HepG2 (cell line): ENCODE data around the gene NAA38. TPM values are rescaled to one million over a fixed set of nuclear protein-coding genes. Genes with fewer than 3 reads are reported as not detected.

Experiments
- GABPB1 ChIP-seq: IDR thresholded peaks from 2 replicates; pipeline ENCODE4 v1.6.1; 2016; ENCODE audit warnings: mild to moderate bottlenecking, missing genetic modification reagents, moderate library complexity, missing compliant biosample characterization
- GATAD1 ChIP-seq: IDR thresholded peaks from 2 replicates; pipeline ENCODE4 v1.6.1; 2016; ENCODE audit warnings: missing genetic modification reagents, missing compliant biosample characterization
- ISL2 ChIP-seq: sonication (generic); formaldehyde crosslinking; IDR thresholded peaks from 2 replicates; pipeline ENCODE4 v1.5.0; 2020; ENCODE audit warnings: missing genetic modification reagents
- KDM2A ChIP-seq: sonication (generic); formaldehyde crosslinking; IDR thresholded peaks from 2 replicates; pipeline ENCODE4 v1.4.0; 2020; ENCODE audit warnings: low read depth, missing genetic modification reagents, borderline replicate concordance
- KDM5B ChIP-seq: sonication (generic); formaldehyde crosslinking; IDR thresholded peaks from 2 replicates; pipeline ENCODE4 v1.4.0; 2020; ENCODE audit warnings: missing genetic modification reagents, mild to moderate bottlenecking, borderline replicate concordance
- MED1 ChIP-seq: sonication (generic); formaldehyde crosslinking; IDR thresholded peaks from 2 replicates; pipeline ENCODE4 v1.4.0; 2020; ENCODE audit warnings: missing genetic modification reagents
- MED13 ChIP-seq: sonication (generic); formaldehyde crosslinking; IDR thresholded peaks from 2 replicates; pipeline ENCODE4 v1.5.0; 2020; ENCODE audit warnings: missing genetic modification reagents
- MYC ChIP-seq: sonication (generic); formaldehyde crosslinking; IDR thresholded peaks from 2 replicates; pipeline ENCODE4 v1.9.0; 2021; ENCODE audit warnings: missing genetic modification reagents, borderline replicate concordance
- NR2C2 ChIP-seq: sonication (generic); formaldehyde crosslinking; IDR thresholded peaks from 2 replicates; pipeline ENCODE4 v1.4.0; 2020; ENCODE audit warnings: missing genetic modification reagents, mild to moderate bottlenecking, moderate library complexity, borderline replicate concordance
- POLR2AphosphoS5 ChIP-seq: IDR thresholded peaks from 2 replicates; pipeline ENCODE4 v1.6.1; 2012; ENCODE audit warnings: low read depth, low read length
- RNF219 ChIP-seq: sonication (generic); formaldehyde crosslinking; IDR thresholded peaks from 2 replicates; pipeline ENCODE4 v1.5.0; 2020; ENCODE audit warnings: mild to moderate bottlenecking, missing genetic modification reagents
- SAP130 ChIP-seq: IDR thresholded peaks from 2 replicates; pipeline ENCODE4 v1.6.1; 2016; ENCODE audit warnings: low read depth
- ZNF124 ChIP-seq: sonication (generic); formaldehyde crosslinking; IDR thresholded peaks from 2 replicates; pipeline ENCODE4 v1.4.0; 2020; ENCODE audit warnings: missing genetic modification reagents
- ZNF30 ChIP-seq: sonication (generic); formaldehyde crosslinking; IDR thresholded peaks from 2 replicates; pipeline ENCODE4 v1.5.0; 2020; ENCODE audit warnings: mild to moderate bottlenecking, missing genetic modification reagents
- ZNF446 ChIP-seq: sonication (generic); formaldehyde crosslinking; IDR thresholded peaks from 2 replicates; pipeline ENCODE4 v1.5.0; 2020; ENCODE audit warnings: mild to moderate bottlenecking, missing genetic modification reagents
- ZNF496 ChIP-seq: sonication (generic); formaldehyde crosslinking; IDR thresholded peaks from 2 replicates; pipeline ENCODE4 v1.8.1; 2023; ENCODE audit warnings: mild to moderate bottlenecking, moderate library complexity, missing genetic modification reagents; ENCODE audit not compliant: insufficient replicate concordance
- ZNF777 ChIP-seq: sonication (generic); formaldehyde crosslinking; IDR thresholded peaks from 2 replicates; pipeline ENCODE4 v1.4.0; 2020; ENCODE audit warnings: missing genetic modification reagents
- ZSCAN29 ChIP-seq: sonication (generic); formaldehyde crosslinking; conservative IDR thresholded peaks from 2 replicates; pipeline ENCODE4 v1.4.0; 2020; ENCODE audit warnings: mild to moderate bottlenecking, missing genetic modification reagents
- polyA plus RNA-seq, 8 experiments: library from polyadenylated mRNA; depleted of rRNA in 3 of 8; stranded (reverse) in 7 of 8; unstranded in 1 of 8; fragments of >200 nt; fragmentation: Illumina TruSeq in 4 of 8; extraction: Trizol in 4 of 8; gene quantifications; 2 replicates each; pipeline versions ENCODE4 v1.2.1 to v1.2.3, GENCODE V29; 2011 to 2016; ENCODE audit warnings: low read depth in 4 of 8, missing spikeins in 1 of 8, mixed read lengths in 1 of 8; ENCODE audit not compliant: insufficient read depth in 1 of 8
- total RNA-seq, 5 experiments: library from RNA; depleted of rRNA; stranded (reverse); fragments of >200 nt; fragmentation: Illumina TruSeq; extraction: Trizol; gene quantifications; 2 replicates each; pipeline ENCODE4 v1.2.3, GENCODE V29; 2016; ENCODE audit warnings: low read depth in 1 of 5
- TF ChIP-seq, protein P1 (sequence below): sonication (generic); formaldehyde crosslinking; IDR thresholded peaks from 2 replicates; pipeline ENCODE4 v1.4.0; 2020; ENCODE audit warnings: missing genetic modification reagents, mild to moderate bottlenecking, borderline replicate concordance
- TF ChIP-seq, protein P2 (sequence below): sonication (generic); formaldehyde crosslinking; IDR thresholded peaks from 2 replicates; pipeline ENCODE4 v1.5.0; 2020; ENCODE audit warnings: mild to moderate bottlenecking, missing genetic modification reagents, borderline replicate concordance

The NAA38 gene
- total and polyA plus RNA-seq, 2 of the 13 experiments (the other 11 are each of a cell fraction or from before 2014, with no cell fraction given): 46.9 to 91.6 TPM

GRCh38 chr17:7841915-7842379 is 15.4 kb downstream of the NAA38 start (continued):
- TF ChIP-seq RNF219 (CRISPR knock-in tag) (no peak), MYC (CRISPR knock-in tag) (0 out of 2 replicates have a peak, but pooled peaks have one; percentile 57), ZNF496 (CRISPR knock-in tag) (no peak), ISL2 (peak; percentile 25; the same call in 1 of the 2 replicates), GATAD1 (CRISPR knock-in tag) (peak; percentile 42; the same call in 1 of the 2 replicates), ZNF30 (CRISPR knock-in tag) (no peak), MED13 (peak; percentile 32; the same call in 1 of the 2 replicates), ZSCAN29 (no peak), ZNF124 (CRISPR knock-in tag) (no peak), NR2C2 (peak; percentile 24; the same call in 1 of the 2 replicates), MED1 (CRISPR knock-in tag) (peak; percentile 34; the same call in 1 of the 2 replicates), SAP130 (CRISPR knock-in tag) (peak; percentile 32; the same call in 1 of the 2 replicates), ZNF446 (CRISPR knock-in tag) (0 out of 2 replicates have a peak, but pooled peaks have one; percentile 9), ZNF777 (CRISPR knock-in tag) (peak; percentile 34; the same call in 1 of the 2 replicates), KDM5B (no peak), POLR2AphosphoS5 (peak; percentile 45; the same call in 1 of the 2 replicates), GABPB1 (CRISPR knock-in tag) (peak; percentile 68; the same call in 1 of the 2 replicates), KDM2A (CRISPR knock-in tag) (peak; percentile 85; the same call in 1 of the 2 replicates)
- TF ChIP-seq, protein P1, sequence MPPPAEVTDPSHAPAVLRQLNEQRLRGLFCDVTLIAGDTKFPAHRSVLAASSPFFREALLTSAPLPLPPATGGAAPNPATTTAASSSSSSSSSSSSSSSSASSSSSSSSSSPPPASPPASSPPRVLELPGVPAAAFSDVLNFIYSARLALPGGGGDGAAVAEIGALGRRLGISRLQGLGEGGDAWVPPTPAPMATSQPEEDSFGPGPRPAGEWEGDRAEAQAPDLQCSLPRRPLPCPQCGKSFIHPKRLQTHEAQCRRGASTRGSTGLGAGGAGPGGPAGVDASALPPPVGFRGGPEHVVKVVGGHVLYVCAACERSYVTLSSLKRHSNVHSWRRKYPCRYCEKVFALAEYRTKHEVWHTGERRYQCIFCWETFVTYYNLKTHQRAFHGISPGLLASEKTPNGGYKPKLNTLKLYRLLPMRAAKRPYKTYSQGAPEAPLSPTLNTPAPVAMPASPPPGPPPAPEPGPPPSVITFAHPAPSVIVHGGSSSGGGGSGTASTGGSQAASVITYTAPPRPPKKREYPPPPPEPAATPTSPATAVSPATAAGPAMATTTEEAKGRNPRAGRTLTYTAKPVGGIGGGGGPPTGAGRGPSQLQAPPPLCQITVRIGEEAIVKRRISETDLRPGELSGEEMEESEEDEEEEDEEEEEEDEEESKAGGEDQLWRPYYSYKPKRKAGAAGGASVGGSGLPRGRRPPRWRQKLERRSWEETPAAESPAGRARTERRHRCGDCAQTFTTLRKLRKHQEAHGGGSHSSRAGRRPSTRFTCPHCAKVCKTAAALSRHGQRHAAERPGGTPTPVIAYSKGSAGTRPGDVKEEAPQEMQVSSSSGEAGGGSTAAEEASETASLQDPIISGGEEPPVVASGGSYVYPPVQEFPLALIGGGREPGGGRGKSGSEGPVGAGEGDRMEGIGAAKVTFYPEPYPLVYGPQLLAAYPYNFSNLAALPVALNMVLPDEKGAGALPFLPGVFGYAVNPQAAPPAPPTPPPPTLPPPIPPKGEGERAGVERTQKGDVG (CRISPR knock-in tag): no peak
- TF ChIP-seq, protein P2, sequence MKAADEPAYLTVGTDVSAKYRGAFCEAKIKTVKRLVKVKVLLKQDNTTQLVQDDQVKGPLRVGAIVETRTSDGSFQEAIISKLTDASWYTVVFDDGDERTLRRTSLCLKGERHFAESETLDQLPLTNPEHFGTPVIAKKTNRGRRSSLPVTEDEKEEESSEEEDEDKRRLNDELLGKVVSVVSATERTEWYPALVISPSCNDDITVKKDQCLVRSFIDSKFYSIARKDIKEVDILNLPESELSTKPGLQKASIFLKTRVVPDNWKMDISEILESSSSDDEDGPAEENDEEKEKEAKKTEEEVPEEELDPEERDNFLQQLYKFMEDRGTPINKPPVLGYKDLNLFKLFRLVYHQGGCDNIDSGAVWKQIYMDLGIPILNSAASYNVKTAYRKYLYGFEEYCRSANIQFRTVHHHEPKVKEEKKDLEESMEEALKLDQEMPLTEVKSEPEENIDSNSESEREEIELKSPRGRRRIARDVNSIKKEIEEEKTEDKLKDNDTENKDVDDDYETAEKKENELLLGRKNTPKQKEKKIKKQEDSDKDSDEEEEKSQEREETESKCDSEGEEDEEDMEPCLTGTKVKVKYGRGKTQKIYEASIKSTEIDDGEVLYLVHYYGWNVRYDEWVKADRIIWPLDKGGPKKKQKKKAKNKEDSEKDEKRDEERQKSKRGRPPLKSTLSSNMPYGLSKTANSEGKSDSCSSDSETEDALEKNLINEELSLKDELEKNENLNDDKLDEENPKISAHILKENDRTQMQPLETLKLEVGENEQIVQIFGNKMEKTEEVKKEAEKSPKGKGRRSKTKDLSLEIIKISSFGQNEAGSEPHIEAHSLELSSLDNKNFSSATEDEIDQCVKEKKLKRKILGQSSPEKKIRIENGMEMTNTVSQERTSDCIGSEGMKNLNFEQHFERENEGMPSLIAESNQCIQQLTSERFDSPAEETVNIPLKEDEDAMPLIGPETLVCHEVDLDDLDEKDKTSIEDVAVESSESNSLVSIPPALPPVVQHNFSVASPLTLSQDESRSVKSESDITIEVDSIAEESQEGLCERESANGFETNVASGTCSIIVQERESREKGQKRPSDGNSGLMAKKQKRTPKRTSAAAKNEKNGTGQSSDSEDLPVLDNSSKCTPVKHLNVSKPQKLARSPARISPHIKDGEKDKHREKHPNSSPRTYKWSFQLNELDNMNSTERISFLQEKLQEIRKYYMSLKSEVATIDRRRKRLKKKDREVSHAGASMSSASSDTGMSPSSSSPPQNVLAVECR (CRISPR knock-in tag): peak; percentile 87
